Neural cell (in vitro differentiated cells): ENCODE results near the gene CACNA1C. TPM values are rescaled to one million over a fixed set of nuclear protein-coding genes. Genes with fewer than 3 reads are reported as not detected.

Experiments
- H2AFZ ChIP-seq: fragments of 200-600, 300-800 bp; sonication (generic), shearing (Covaris generic); 2 replicates; pipeline ENCODE4 v1.6.0; 2014; ENCODE audit warnings: low read depth, mild to moderate bottlenecking, antibody characterized with exemption, low read length, moderate library complexity
- H3F3A ChIP-seq: fragments of 200-600 bp; shearing (Covaris generic); 2 replicates; pipeline ENCODE4 v1.6.1; 2016; ENCODE audit warnings: mild to moderate bottlenecking, moderate library complexity, mixed read lengths, antibody characterized with exemption, low read length; ENCODE audit not compliant: insufficient read depth, poor library complexity, severe bottlenecking
- H3K27ac ChIP-seq: fragments of 200-600, 300-800 bp; sonication (generic), shearing (Covaris generic); 2 replicates; pipeline ENCODE4 v1.5.1; 2014; ENCODE audit warnings: mild to moderate bottlenecking, low read length, moderate library complexity
- H3K27me3 ChIP-seq: fragments of 300-800, 200-600 bp; sonication (generic), shearing (Covaris generic); 2 replicates; pipeline ENCODE4 v1.6.0; 2014; ENCODE audit warnings: mild to moderate bottlenecking, low read depth, low read length, moderate library complexity; ENCODE audit not compliant: insufficient read depth
- H3K36me3 ChIP-seq: fragments of 300-800, 200-600 bp; sonication (generic), shearing (Covaris generic); 2 replicates; pipeline ENCODE4 v1.5.1; 2014; ENCODE audit warnings: mild to moderate bottlenecking, antibody characterized with exemption, low read length, moderate library complexity; ENCODE audit not compliant: insufficient read depth
- H3K4me2 ChIP-seq: fragments of 300-800, 200-600 bp; sonication (generic), shearing (Covaris generic); 2 replicates; pipeline ENCODE4 v1.6.0; 2014; ENCODE audit warnings: mild to moderate bottlenecking, low read length
- H3K4me3 ChIP-seq: fragments of 300-800, 200-600 bp; sonication (generic), shearing (Covaris generic); 2 replicates; pipeline ENCODE4 v1.5.1; 2014; ENCODE audit warnings: mild to moderate bottlenecking, low read length, moderate library complexity
- H3K79me2 ChIP-seq: fragments of 200-600 bp; shearing (Covaris generic); replicated peaks from 2 replicates; pipeline ENCODE4 v1.6.0; 2014; ENCODE audit warnings: mild to moderate bottlenecking, low read length, moderate library complexity; ENCODE audit not compliant: insufficient read depth
- H3K9ac ChIP-seq: fragments of 300-800, 200-600 bp; sonication (generic), shearing (Covaris generic); 2 replicates; pipeline ENCODE4 v1.6.1; 2016; ENCODE audit warnings: mild to moderate bottlenecking, low read length, mixed read lengths
- H3K9me2 ChIP-seq: fragments of 200-600 bp; shearing (Covaris generic); 2 replicates; pipeline ENCODE4 v1.6.1; 2016; ENCODE audit warnings: mild to moderate bottlenecking, low read length, mixed read lengths; ENCODE audit not compliant: insufficient read depth
- H3K9me3 ChIP-seq: fragments of 200-600, 300-800 bp; sonication (generic), shearing (Covaris generic); 2 replicates; pipeline ENCODE4 v1.6.1; 2016; ENCODE audit warnings: mild to moderate bottlenecking, mixed run types, low read length, moderate library complexity, mixed read lengths
- H4K20me1 ChIP-seq: fragments of 200-600 bp; shearing (Covaris generic); 2 replicates; pipeline ENCODE4 v1.6.1; 2016; ENCODE audit warnings: mild to moderate bottlenecking, mixed run types; ENCODE audit not compliant: insufficient read depth
- CTCF ChIP-seq: fragments of 450-650 bp; IDR thresholded peaks from 2 replicates; pipeline ENCODE4 v1.5.1; 2014; ENCODE audit warnings: antibody characterized with exemption, mild to moderate bottlenecking, moderate library complexity; ENCODE audit not compliant: poor library complexity, severe bottlenecking
- EP300 ChIP-seq: fragments of 450-650 bp; conservative IDR thresholded peaks from 2 replicates; pipeline ENCODE4 v1.6.1; 2014; ENCODE audit warnings: antibody characterized with exemption, mild to moderate bottlenecking, moderate library complexity; ENCODE audit not compliant: poor library complexity, severe bottlenecking
- EZH2 ChIP-seq: fragments of 200-600, 300-800 bp; shearing (Covaris generic), sonication (generic); IDR thresholded peaks from 2 replicates; pipeline ENCODE4 v1.6.1; 2014; ENCODE audit warnings: antibody characterized with exemption, low read length, borderline replicate concordance, mild to moderate bottlenecking; ENCODE audit not compliant: insufficient read depth, poor library complexity, severe bottlenecking
- MXI1 ChIP-seq: fragments of 450-650 bp; conservative IDR thresholded peaks from 2 replicates; pipeline ENCODE4 v1.6.1; 2014; ENCODE audit warnings: antibody characterized with exemption, mild to moderate bottlenecking; ENCODE audit not compliant: poor library complexity, severe bottlenecking
- POLR2AphosphoS5 ChIP-seq: IDR thresholded peaks from 2 replicates; pipeline ENCODE4 v1.6.1; 2012
- RAD21 ChIP-seq: fragments of 450-650 bp; conservative IDR thresholded peaks from 2 replicates; pipeline ENCODE4 v1.6.1; 2014; ENCODE audit warnings: antibody characterized with exemption, mild to moderate bottlenecking, moderate library complexity
- SMC3 ChIP-seq: fragments of 450-650 bp; conservative IDR thresholded peaks from 2 replicates; pipeline ENCODE4 v1.6.1; 2014; ENCODE audit warnings: antibody characterized with exemption, mild to moderate bottlenecking, moderate library complexity; ENCODE audit not compliant: poor library complexity
- TAF1 ChIP-seq: IDR thresholded peaks from 2 replicates; pipeline ENCODE4 v1.6.1; 2012; ENCODE audit warnings: low read depth
- polyA plus RNA-seq: library from polyadenylated mRNA; depleted of rRNA; stranded (reverse); fragments of >200 nt; gene quantifications from 2 replicates; pipeline ENCODE4 v1.2.3, GENCODE V29; 2014
- TF ChIP-seq, protein P1 (sequence below): IDR thresholded peaks from 2 replicates; pipeline ENCODE4 v1.6.1; 2012; ENCODE audit warnings: borderline replicate concordance

Gene CACNA1C
- polyA plus RNA-seq, 1 donor from 2014 or later, result 9.7 TPM

- Histone ChIP-seq H3K27me3 (no peaks in the 10 kb centered on the region), H3K27ac (no peak overlapping the region)
These were observed 250.2 kb downstream of the CACNA1C start for GRCh38 chr12:2302711-2303580.

GRCh38 chr12:2304223-2304622 lies 251.4 kb downstream of the CACNA1C start:
- TF ChIP-seq SMC3 (no peak), MXI1 (no peak), TAF1 (no peak), EP300 (no peak), POLR2AphosphoS5 (no peak), CTCF (no peak), RAD21 (no peak), EZH2 (no peak)
- TF ChIP-seq, protein P1, sequence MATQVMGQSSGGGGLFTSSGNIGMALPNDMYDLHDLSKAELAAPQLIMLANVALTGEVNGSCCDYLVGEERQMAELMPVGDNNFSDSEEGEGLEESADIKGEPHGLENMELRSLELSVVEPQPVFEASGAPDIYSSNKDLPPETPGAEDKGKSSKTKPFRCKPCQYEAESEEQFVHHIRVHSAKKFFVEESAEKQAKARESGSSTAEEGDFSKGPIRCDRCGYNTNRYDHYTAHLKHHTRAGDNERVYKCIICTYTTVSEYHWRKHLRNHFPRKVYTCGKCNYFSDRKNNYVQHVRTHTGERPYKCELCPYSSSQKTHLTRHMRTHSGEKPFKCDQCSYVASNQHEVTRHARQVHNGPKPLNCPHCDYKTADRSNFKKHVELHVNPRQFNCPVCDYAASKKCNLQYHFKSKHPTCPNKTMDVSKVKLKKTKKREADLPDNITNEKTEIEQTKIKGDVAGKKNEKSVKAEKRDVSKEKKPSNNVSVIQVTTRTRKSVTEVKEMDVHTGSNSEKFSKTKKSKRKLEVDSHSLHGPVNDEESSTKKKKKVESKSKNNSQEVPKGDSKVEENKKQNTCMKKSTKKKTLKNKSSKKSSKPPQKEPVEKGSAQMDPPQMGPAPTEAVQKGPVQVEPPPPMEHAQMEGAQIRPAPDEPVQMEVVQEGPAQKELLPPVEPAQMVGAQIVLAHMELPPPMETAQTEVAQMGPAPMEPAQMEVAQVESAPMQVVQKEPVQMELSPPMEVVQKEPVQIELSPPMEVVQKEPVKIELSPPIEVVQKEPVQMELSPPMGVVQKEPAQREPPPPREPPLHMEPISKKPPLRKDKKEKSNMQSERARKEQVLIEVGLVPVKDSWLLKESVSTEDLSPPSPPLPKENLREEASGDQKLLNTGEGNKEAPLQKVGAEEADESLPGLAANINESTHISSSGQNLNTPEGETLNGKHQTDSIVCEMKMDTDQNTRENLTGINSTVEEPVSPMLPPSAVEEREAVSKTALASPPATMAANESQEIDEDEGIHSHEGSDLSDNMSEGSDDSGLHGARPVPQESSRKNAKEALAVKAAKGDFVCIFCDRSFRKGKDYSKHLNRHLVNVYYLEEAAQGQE, result no peak
- H3K36me3 ChIP-seq, result no peaks in the 10 kb centered on the region
- H3K4me2 ChIP-seq, result no peak overlapping the region
- peaks cover 3% of the 10 kb centered on the region for H3K9me3 ChIP-seq
- no peaks in the 10 kb centered on the region for H3K9me2 ChIP-seq
- H3K27me3 ChIP-seq, result no peaks in the 10 kb centered on the region
- H4K20me1 ChIP-seq, result no peaks in the 10 kb centered on the region
- no peaks in the 10 kb centered on the region for H3F3A ChIP-seq
- no peak overlapping the region for H3K4me3 ChIP-seq
- no peak overlapping the region for H2AFZ ChIP-seq
- H3K9ac ChIP-seq, result no peak overlapping the region
- H3K27ac ChIP-seq, result no peak overlapping the region
- H3K79me2 ChIP-seq, result no peaks in the 10 kb centered on the region

More at GRCh38 chr12:2302711-2303580, 250.2 kb downstream of the CACNA1C start:
- H4K20me1 ChIP-seq, result no peaks in the 10 kb centered on the region
- no peak overlapping the region for H3K4me3 ChIP-seq
- H3K4me2 ChIP-seq, result no peak overlapping the region
- H3K9ac ChIP-seq, result no peak overlapping the region
- no peaks in the 10 kb centered on the region for H3K79me2 ChIP-seq
- H3K9me3 ChIP-seq, result no peaks in the 10 kb centered on the region
- TF ChIP-seq CTCF (no peak), EZH2 (no peak), RAD21 (no peak), EP300 (no peak)
- H3F3A ChIP-seq, result no peaks in the 10 kb centered on the region
- H3K36me3 ChIP-seq, result no peaks in the 10 kb centered on the region
- no peak overlapping the region for H2AFZ ChIP-seq
- H3K9me2 ChIP-seq, result no peaks in the 10 kb centered on the region
